Measurements from ENCODE around the gene HNRNPA0.

HNRNPA0 gene

GRCh38 chr5:137716337-137716736 lies 37.8 kb downstream of the HNRNPA0 start:
- no peak for DNase-seq

- DNase-seq: no peak
Measured at GRCh38 chr5:137715456-137715855, 38.7 kb downstream of the HNRNPA0 start.

- DNase-seq: no peak
Measured at GRCh38 chr5:137714946-137715345, 39.2 kb downstream of the HNRNPA0 start.

- DNase-seq: no peak
Measured at GRCh38 chr5:137714494-137714893, 39.7 kb downstream of the HNRNPA0 start.

GRCh38 chr5:137712139-137712667 lies 42.0 kb downstream of the HNRNPA0 start:
- DNase-seq: no peak

- no peak for DNase-seq
Measured at GRCh38 chr5:137710086-137710485, 44.1 kb downstream of the HNRNPA0 start.

- no peak for DNase-seq
Measured at GRCh38 chr5:137708796-137709559, 45.2 kb downstream of the HNRNPA0 start.

DNA sequence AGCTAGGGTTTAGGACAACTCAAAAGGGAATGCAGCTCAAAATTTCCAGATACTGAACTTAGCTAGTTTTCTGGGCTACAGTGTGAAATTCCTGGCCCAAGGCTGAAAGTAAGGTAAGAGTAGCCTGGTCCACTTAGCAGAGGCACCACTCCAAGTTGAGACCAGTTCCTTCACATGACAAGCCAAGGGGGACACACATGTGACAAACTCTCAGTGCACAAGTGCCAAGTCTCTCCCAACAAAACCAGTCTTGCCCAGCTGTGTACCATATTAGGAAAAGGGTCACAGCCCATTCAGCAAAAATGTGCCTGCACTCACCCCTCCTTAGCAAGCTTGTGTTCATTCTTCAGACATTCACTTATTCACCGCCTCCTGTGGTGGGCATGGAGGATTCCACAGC lies 46.1 kb downstream of the HNRNPA0 start:
- no peak for DNase-seq

DNA sequence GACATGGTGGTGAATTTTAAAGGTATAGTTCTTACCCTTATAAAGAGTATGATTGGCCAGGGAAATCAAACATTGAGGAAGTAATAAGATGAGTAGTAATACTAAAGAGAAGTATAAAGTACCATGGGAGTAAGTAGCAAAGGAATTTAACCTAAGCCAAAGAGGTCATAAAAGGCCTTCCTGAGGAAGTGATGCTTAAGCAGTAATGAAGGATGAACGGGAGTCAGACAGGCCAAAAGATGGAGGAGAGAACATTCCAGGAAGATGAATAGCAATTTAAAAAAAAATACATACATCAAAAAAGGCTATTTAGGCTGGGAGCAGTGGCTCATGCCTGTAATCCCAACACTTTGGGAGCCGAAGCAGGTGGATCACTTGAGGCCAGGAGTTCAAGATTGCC lies 47.3 kb downstream of the HNRNPA0 start:
- no peak for DNase-seq

DNA sequence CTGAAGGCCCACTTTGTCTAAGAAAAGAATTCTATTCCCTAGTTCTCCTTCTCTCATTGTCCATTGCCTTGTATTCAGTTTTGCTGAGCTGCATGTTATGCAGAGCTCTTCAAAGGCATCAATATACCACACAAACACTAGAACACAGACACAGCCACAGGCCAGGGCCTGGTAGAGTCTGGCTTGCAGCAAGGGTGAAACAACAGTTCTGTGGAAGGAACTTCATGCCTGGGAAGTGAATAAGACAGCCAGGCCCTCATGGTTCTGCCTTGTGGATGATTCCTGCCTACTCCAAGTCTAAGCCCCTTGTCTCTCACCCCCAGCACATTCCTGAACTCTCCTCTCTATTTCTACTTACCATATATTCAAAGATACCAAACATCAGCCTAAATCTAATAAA lies 49.1 kb downstream of the HNRNPA0 start:
- DNase-seq: no peak

DNA sequence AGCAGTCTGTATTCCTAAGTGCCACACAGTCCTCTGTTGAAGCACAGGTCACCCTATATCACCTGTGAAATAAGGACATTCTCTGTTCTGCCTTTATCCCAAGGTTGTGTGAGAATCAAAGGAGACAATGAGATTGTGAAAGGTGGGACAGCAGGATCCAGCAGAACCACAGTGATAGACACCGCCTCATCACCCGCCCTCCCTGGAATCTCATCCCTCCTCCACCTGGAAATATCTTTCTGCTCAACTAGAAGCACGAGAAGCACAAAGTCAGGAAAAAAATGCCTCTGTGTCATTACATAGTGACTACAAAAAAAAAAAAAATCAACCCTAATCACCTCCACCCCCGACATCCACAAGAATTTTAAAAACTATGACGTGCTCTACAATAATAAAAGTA lies 50.6 kb downstream of the HNRNPA0 start:
- no peak for DNase-seq

DNA sequence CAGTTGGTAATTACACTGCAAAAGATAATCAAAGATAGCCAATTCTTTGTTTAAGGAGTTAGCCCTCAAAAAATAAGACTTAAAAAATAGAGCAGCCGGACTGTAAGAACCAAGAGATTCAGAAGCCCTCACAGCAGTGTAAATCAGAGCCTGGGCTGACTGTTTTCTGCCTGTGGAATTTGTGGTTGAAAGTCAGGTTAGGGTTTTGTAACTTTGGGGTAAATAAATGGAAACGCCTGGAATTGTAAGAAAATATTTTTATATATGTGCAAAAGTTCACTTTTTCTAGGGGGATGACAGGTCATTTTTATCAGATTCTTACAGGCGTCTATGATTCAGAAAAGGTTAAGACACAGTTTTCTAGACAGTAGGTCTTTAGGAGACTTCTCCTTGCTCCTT lies 53.9 kb downstream of the HNRNPA0 start:
- DNase-seq: no peak

DNA sequence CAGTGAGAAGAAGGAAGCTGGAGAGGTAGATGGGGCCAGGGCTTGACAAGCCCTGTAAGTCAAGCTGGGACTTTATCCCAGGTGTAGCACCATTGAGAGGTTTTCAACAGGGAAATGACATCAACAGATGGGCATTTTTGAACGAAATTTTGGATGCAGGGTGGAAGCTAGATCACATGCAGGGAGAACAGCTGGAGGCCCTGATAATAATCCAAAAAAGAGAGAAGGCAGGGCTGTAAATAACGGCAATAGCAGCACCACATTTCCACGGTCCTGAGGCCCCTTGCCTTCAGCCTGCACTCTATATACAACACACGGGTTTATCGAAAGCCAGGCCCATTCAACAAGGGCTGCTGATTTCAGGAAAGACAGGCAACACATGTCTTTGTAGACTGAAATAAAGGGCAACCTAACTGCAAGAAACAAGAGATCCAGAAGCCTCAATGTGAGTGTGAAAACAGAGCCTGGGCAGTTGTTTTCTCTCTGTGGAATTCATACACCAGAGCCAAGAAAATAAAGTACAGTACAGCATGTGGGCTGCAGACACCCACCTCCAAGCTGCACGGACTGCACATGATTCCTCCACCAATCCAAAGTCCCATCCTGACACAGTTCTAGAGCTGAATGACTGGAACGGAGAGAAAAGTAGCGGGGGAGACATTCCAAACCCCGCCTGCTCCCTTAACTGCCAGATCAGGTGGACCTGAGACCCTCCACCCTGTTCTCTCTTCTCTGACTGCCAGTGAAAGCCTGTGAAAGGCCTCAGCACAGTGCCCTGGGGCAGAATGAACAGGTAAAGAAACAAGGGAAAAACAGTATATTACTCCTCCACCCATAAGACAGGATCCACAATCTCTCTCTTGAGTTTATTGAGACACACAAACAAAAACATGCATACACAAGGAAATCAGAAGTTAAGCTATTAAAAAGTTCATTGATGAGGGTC lies 54.6 kb downstream of the HNRNPA0 start:
- DNase-seq: no peak

GRCh38 chr5:137696481-137696880 lies 57.7 kb downstream of the HNRNPA0 start:
- no peak for DNase-seq

GRCh38 chr5:137695651-137696428 lies 58.3 kb downstream of the HNRNPA0 start:
- DNase-seq: no peak
